HUDEP-2 (cell line): ENCODE measurements around the gene TMEM273.

ENCODE experiments used
- DNase-seq, 76 experiments: peaks; one replicate each; lab custom pipeline; 2025; ENCODE audit not compliant: unreplicated experiment in 76 of 76; lab: John Stamatoyannopoulos, UW

TMEM273 gene, protein sequence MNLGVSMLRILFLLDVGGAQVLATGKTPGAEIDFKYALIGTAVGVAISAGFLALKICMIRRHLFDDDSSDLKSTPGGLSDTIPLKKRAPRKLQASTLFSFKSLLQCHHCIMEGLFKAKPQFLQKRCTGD

GRCh38 chr10:49187950-49188761 is at the start of gene TMEM273:
Gene TMEM273 (minus strand): TSS chr10:49188391. CDS start chr10:49188336, 55 bp downstream.
- peak in 15 of 76 experiments; percentile 4 to 55 (median 28) for DNase-seq

DNA sequence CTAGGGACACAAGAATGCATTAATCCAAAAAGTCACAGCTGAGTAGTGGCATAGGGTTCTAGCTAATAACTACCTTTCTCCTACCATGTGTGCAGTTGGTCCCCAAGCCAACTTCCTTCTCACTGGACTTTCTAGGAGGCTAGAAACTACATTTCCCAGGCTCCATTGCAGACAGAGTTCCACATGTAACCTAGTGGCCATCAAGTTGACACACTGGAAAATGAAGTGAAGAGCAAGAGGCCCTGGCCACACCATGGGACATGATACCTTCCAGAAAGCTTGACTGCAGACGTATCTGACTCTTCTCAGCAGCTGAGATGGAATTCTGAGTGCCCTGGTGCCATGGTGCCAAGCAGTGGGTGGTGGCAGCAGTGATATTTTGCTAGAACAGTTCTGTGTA is 49.8 kb upstream of the TMEM273 start:
- DNase-seq = no peak

GRCh38 chr10:49235392-49235791 is 47.2 kb upstream of the TMEM273 start:
- no peak for DNase-seq

GRCh38 chr10:49231086-49231820 is 43.1 kb upstream of the TMEM273 start:
- no peak for DNase-seq

DNA sequence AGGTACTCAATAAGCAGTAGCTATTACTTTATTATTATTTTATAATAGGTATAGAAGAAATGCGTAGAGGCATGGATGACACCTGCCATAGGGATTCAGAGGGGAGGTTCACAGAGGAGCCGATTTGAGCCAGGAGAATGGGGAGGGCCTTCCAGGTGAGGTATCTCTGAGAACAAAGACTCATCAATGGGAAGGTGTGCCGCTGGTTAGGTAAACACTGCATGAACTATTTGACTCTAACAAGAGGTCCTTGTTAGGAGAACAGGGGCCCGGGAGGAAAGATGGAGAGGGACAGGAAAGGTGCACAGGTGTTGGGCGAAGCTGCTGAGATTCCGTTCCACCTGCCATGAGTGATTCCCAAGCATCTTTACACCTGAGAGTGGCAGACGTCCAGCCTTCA is 41.8 kb upstream of the TMEM273 start:
- DNase-seq = no peak

DNA sequence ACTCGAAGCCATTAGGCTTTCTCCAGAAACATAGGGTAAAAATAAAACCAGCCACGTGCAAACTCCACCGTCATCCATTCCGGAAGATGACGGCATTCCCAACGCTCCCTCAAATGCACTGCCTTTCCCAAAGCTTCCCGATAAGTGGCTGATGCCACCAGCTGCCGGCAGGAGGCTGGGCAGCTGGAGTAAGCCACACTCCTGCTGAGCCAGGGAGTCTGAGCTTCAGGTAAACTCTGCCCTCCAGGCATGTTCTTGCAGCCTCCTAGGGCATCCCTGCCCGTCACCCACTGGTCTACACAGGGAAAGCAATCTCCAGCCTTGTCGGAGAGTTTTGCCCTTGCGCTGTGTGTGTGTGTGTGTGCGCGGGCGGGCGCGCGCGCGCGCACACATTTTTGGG is 40.5 kb upstream of the TMEM273 start:
- no peak for DNase-seq

GRCh38 chr10:49227406-49227805 is 39.2 kb upstream of the TMEM273 start:
- no peak for DNase-seq

- DNase-seq = no peak
These were observed 38.4 kb upstream of the TMEM273 start for GRCh38 chr10:49226594-49226993.

DNA sequence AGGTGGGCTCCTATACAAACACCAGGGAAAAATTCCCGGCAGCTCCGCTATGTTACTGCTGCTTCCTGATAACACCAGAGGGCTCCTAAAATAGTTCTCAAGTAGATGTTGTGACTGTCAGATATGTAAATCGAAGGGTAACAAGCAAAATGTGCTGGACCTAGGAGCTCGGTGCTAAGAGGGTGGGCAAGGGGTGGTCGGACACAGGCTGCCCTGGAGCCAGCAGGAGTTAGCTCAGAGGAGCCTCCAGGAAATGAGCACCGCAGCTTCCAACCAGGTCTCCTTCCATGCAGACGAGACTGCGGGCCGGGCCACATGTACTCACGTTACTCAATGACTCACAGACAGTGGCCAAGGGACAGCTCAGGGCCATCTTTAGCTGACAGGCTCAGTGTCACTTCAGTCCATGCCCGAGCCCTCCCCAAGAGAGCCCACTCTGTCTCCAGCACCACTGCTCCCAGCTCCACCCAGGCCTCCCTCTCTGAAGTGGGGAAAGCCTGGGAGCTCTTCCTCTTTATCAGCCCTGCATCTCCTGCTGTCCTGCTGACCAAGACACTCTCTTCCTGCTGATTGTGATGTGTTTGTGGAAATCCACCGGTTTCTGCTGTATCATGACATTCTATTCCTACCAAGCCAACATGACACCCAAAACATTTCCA is 37.2 kb upstream of the TMEM273 start:
- DNase-seq = no peak

GRCh38 chr10:49223205-49223604 is 35.0 kb upstream of the TMEM273 start:
- DNase-seq = no peak

- DNase-seq = peak in 1 of 76 experiments; percentile 8
These were observed 34.0 kb upstream of the TMEM273 start for GRCh38 chr10:49222170-49222569.

DNA sequence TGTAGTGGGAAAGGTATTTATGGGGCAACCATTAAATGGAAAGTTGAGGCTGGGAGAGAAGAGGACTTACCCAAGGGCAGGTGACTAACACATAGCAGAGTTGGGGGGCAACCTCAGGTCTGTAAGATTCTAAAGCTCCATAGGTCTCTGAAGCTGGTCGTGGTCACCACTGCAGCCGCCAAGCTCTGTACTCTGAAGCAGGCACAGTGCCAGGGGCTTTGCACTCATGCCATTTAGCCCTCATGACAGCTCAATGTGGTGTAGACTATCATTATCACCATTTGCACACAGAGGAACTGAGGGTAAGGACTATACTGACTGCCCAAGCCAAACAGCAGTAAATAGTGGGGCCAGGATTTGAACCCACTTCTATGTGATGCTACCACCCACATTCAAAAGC is 32.5 kb upstream of the TMEM273 start:
- no peak for DNase-seq

GRCh38 chr10:49220031-49220430 is 31.8 kb upstream of the TMEM273 start:
- DNase-seq = no peak

DNA sequence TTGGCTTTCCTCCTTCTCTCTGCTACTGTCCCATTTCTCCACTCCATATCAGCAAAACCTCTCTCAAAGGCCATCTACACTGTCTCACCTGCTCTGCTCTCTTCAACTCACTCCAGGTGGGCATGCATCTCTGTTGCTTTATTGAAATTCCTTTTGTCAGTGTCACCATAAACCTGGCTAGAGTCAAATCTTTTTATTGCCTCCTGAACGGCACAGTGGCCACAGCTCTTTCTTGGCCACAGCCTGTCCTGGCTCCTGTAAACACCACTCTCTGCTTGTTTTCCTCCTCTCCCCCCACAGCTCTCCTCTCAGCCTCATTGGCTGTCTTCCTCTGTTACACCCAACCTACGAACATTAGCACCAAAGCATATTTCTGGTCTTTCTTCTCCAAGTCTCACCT is 31.1 kb upstream of the TMEM273 start:
- no peak for DNase-seq

DNA sequence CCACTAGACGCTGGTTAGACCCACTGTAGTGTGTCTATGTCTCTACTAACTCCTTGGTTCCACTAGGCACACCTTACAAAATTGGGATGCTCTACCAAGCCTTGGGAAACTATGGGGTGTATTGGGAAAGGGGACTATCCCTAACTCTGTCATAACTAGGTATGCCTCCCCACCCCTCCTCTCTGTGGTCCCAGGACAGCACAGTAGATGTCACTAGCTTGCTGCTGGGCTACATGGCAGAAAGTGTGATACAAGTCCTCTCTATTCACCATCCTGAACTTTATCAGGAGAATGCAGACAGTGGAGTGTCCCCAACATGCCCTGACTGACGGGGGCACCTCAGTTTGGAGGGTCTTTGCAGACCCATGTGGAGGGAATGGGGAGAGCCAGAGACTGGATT is 30.3 kb upstream of the TMEM273 start:
- no peak for DNase-seq

- no peak for DNase-seq
These were observed 29.5 kb upstream of the TMEM273 start for GRCh38 chr10:49217645-49218044.

DNA sequence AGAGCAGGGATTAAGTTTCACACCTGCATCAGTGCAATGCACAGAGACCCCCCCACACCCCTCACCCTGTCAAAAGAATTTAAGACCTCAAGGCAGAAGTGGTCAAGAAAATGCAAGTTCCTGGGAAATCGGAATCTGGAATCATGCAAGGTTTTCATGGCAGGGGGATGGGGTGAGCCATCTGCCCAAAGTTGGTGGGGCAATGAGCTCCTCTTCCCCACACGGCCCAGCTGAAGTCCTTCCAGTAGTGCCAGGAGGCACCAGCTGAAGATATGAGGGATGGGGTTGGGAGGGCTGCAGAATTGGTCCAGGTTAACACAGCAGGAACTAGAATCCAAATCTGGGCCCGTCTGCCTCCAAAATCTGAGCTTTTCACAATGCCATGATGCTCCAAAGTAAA is 25.0 kb upstream of the TMEM273 start:
- no peak for DNase-seq

- peak in 1 of 76 experiments; percentile 4 for DNase-seq
These were observed 24.6 kb upstream of the TMEM273 start for GRCh38 chr10:49212783-49213182.

DNA sequence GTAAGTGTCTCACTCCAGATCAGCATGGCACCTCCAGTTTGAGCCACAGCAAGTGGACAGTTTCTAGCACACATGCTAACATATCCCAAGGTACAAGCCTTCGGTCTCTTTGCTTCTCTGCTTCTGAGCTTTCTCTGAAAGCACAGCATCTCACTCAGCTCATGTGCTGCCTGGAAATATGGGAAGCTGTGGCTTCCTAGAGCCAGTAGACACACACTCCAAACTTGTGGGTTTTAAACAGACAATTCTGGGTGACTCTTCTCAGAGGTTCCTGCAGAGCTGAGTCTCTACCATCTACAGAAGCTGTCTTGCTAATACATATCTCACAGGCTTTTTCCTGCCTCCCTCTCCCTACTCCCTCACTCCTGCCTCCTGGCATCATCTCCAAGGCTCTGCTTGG is 23.9 kb upstream of the TMEM273 start:
- DNase-seq = no peak

DNA sequence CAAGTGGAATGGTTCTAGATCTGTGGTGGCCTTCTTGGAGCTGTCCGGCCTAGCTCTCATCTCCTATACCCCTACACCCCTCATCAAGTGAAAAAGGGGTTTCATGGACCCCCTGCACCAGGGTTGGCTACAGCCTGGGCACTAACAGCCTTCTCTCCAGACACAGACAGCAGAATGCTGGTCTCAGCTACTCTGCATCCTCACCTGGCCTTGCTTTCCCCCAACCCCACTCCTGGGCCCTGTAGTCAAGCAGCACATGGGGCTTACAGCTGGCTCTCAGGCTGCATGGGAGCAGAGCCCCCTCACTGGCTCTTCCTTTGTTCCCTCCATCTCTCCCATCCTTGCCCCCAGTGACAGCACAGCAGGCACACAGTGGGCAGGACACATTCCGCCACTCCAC is 20.8 kb upstream of the TMEM273 start:
- no peak for DNase-seq

DNA sequence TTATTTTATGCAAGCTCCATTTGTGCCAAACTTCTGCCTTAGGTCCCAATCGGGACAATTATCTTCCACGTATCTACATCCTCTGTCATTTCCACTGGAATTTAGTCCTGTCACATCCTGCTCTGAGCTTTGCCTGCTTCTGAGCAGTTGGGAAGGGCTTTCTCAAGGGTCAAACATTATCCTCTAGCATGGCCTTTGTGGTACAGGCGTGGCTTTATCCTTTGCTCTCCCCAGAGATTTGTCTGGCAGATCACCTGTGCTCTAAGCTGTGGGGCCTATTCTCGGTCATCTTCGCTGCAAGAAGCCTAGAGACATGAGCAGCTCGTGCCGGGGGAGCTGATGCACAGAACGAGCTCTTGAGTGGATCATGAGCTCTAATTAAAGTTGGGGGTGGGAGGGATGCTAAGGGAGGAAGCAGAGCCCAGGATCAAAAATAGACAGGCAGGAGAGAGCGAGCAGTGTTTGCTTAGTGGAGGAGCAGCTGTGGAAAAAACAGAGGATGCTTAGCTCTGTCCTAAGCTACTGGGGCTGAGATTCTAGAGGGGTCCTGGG is 19.8 kb upstream of the TMEM273 start:
- DNase-seq = no peak
